Ramos (cell line): ENCODE results near the gene SPINK9.

Source experiments
- in situ Hi-C: fragments of 300-500 bp; cut with MboI; formaldehyde crosslinking; loops from one replicate; pipeline ENCODE4 v1.14.3; 2022; ENCODE audit warnings: low sequenced_read_pairs; ENCODE audit not compliant: unreplicated experiment

The SPINK9 gene

GRCh38 chr5:148353634-148354033 is 18.3 kb downstream of the SPINK9 start:
- in situ Hi-C loops, result no loop called here

- in situ Hi-C loops, result no loop called here
These were observed 29.0 kb downstream of the SPINK9 start for GRCh38 chr5:148364343-148364742.

DNA sequence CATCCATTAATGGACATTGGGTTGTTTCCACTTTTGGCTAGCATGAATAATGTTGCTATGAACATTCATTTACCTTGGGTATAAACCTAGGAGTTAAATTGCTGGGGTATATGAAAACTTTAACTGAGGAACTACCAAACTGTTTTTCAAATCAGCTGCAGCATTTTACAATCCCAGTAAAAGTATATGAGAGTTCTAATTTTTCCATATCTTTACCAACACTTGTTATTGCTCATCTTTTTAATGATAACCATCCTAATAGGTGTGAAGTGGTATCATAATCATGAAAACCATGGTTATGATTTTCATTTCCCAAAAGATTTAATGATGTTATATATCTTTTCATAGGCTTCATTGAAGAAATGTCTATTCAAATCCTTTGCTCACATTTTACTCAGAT is 32.9 kb downstream of the SPINK9 start:
- in situ Hi-C loops, result no loop called here

GRCh38 chr5:148372166-148372725 is 36.9 kb downstream of the SPINK9 start:
- in situ Hi-C loops, result no loop called here

DNA sequence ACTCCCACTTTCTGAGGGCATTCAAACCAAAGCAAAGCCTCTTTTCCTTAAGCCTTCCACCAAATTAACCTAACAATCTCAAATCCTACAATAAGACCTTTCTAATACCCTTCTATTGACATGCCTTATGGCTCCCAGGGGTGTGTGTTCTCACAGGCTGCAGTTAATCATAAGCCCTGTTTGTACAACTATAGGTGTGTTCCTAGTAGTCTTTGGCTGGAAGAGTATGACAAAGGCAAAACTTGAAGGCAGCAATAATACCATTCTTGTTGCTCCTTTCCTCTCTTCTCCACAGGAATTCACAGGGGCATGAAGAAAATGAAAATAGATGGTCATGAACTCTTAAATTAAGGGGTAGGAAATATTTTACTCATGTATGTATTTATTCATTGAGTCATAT is 37.5 kb downstream of the SPINK9 start:
- in situ Hi-C loops, result no loop called here

DNA sequence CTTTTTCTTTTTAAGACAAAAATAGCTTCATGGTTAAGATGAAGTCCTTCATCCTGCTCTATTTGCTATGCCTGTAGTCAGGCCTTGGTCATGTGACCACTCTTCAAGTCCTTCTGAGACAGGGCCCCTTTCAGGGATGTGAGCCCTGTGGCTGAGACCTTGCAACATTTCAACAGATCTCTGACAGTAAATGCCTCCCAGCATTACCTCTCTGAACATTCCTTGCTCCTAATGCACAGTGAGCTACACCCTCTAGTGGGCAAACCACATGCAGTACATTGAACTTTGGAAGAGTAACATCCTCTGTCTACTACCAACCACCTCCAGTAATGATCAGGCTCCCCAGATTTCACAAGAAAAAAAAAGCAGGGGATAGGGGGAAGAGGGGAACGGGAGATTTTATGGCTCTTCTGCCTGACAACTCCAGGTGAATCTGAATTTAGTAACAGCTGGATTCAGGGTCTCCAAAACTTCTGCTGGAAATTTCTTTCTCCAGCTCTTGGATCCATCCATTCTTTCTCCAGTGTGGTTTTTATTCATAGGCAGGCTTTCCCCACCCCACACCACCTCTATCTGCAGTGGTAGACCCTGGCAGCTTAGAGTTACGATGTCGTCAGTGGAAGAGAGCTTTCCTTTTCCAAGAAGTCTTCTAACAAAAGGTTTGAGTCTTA is 39.5 kb downstream of the SPINK9 start:
- in situ Hi-C loops, result no loop called here

- in situ Hi-C loops, result no loop called here
These were observed 40.8 kb downstream of the SPINK9 start for GRCh38 chr5:148376198-148376597.

DNA sequence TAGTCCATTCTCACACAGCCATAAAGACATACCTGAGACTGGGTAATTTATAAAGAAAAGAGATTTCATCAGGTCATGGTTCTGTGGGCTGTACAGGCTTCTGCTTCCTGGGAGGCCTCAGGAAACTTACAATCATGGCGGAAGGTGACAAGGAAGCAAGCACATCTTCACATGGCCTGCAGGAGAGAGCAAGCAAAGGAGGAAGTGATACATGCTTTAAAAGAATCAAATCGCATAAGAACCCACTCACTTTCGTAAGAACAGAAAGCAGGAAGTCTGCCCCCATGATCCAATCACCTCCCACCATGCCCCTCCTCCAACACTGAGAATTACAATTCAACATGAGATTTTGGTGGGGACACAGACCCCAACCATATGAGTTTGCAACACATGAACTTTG is 43.3 kb downstream of the SPINK9 start:
- in situ Hi-C loops, result no loop called here

DNA sequence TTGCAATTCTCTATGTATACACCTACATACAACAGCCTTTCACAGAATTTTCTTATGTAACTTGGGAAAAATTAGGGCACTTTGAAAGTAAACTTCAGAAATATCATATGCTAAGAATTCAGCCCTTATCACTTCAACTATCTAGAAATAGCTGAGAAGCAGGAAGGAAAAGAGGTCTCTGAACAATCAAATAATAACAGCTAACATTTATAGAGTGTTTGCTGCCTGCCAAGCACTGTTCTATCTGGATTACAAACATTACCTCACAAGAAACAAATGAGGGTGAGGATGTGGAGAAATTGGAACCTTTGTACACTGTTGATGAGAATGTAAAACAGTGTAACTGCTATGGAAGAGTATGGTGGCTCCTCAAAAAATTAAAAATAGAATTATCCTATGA is 44.0 kb downstream of the SPINK9 start:
- in situ Hi-C loops, result no loop called here

DNA sequence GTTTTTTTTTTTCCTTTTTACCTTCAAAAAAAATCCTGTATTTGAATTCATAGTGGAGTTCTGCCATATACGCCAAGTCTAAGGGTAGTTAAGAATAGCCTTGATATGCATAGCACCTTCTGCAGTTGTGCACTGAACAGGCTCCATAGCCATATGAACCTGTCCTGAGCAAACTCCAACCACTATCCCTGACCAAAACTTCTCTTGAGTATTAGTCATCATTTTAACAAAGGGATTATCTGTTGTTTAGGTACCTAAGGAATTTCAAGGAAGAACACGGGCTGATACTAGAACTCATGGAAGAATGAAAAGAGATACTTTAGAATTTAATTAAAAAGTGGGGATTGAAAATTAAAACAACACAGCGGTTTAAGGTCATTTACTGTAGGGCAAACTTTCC is 46.5 kb downstream of the SPINK9 start:
- in situ Hi-C loops, result no loop called here

DNA sequence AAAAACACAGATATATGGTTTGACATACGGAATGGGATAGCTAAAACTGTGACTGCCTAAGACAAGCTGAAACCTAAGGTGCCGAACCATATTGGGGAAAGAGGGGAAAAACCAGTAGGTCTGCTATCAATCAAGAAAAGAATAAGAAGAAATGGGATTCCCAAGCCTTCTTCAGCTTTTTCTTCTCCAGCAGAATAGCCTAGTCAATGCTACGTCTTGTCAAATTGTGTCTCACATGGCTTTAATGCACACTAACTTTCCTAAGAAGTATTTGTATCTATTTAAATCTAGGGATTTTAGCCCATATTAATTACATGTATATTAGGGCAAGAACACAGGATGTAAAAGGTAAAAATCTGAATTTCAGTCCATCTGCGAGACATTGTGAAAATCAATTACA is 47.6 kb downstream of the SPINK9 start:
- in situ Hi-C loops, result no loop called here

GRCh38 chr5:148383564-148384379 is 48.4 kb downstream of the SPINK9 start, which contains the start of gene FBXO38:
Gene FBXO38 (plus strand): TSS chr5:148383958. CDS start chr5:148394777, 10,819 bp downstream.
- in situ Hi-C loops, result no loop called here

- in situ Hi-C loops, result no loop called here
These were observed 49.0 kb downstream of the SPINK9 start for GRCh38 chr5:148384380-148384737.

DNA sequence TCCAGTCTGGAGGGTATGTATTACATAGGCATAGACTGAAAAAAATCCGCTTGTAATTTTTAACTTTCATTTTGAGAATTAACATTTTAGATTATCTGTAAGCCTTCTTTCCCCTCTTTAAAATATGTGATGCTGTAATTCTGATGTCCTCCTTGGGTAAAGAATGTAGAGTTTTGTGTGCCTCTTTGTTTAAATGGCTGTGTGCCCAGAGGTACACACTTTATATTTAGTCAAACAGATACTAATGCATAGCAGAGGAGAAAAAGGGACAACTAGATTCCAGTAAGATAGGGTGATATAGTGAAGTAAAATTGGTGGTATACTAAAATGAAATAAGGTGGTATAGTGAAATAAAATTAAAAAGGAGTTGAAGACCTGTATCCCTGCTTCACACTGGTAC is 49.7 kb downstream of the SPINK9 start:
- in situ Hi-C loops, result no loop called here

GRCh38 chr5:148386041-148386440 is 50.7 kb downstream of the SPINK9 start:
- in situ Hi-C loops, result no loop called here

DNA sequence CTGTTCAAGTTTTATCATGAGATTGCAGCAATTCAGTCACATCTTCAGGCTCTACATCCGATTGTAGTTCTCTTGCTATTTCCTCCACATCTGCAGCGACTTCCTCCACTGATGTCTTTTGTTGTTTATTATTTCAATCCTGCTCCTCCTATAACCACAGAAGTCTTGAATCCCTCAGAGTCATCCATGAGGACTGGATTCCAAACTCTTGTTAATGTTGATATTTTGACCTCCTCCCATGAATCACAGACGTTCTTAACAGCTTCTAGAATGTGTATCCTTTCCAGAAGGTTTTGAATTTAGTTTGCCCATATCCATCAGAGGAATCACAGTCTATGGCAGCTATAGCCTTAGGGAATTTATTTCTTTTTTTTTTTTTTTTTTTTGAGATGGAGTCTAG is 52.0 kb downstream of the SPINK9 start:
- in situ Hi-C loops, result no loop called here

DNA sequence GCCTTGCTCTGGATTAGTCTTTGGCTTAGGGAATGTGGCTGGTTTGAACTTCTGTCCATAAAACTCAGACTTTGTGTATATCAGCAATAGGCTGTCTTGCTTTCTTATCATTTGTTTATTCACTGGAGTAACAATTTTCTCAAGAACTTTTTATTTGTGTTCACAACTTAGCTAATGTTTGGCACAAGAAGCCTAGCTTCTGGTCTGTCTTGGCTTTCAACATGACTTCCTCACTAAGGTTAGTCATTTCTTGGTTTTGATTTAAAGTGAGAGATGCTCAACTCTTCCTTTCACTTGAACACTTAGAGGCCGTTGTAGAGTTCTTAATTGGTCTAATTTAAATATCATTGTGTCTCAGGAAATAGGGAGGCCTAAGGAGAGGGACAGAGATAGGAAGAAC is 53.3 kb downstream of the SPINK9 start:
- in situ Hi-C loops, result no loop called here
